ENCODE results near the gene ELOVL3.

ELOVL3 gene

GRCh38 chr10:102254426-102254825 lies 28.3 kb downstream of the ELOVL3 start:
- DNase-seq (ENCODE audit: low spot score) = no peak

GRCh38 chr10:102255404-102255803 lies 29.3 kb downstream of the ELOVL3 start:
- no peak for DNase-seq (ENCODE audit: low spot score)

GRCh38 chr10:102261196-102261595 lies 35.1 kb downstream of the ELOVL3 start:
- no peak for DNase-seq (ENCODE audit: low spot score)

DNA sequence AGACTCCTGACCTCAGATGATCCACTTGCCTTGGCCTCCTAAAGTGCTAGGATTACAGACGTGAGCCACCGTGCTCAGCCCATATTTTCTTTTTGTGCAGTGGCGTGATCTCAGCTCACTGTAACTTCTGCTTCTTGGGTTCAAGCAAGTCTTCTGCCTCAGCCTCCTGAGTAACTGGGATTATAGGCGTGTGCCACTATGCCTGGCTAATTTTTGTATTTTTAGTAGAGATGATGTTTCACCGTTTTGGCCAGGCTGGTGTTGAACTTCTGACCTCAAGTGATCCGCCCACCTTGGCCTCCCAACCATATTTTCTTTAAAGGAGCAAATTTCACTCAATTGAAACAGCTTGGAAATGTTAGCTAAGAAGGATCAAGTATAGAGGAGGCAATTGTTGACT lies 35.7 kb downstream of the ELOVL3 start:
- no peak for DNase-seq (ENCODE audit: low spot score)

GRCh38 chr10:102262744-102263370 lies 36.8 kb downstream of the ELOVL3 start:
- no peak for DNase-seq (ENCODE audit: low spot score)

DNA sequence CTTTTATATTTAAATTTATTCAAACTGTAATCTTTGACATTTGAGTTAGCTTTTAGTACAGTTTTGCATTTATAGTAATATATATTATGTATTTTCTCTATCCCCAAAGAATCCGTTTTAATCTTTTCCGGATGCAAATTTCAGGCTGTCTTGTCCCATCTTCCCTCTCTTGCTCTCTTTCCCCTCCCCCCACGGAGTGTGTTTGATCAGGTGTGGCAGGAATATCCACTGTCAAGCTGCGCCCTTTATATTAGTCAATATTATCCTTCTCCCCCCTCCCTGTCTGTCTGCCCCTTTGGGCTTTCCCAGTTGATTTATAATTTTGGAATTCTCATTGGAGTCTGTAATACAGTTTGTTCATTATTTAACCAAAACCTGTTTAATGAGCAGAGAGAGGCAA lies 38.3 kb downstream of the ELOVL3 start:
- no peak for DNase-seq (ENCODE audit: low spot score)

GRCh38 chr10:102266670-102267069 lies 40.6 kb downstream of the ELOVL3 start:
- no peak for DNase-seq (ENCODE audit: low spot score)

- DNase-seq (ENCODE audit: low spot score) = no peak
Observed at GRCh38 chr10:102267748-102268147, 41.6 kb downstream of the ELOVL3 start.

DNA sequence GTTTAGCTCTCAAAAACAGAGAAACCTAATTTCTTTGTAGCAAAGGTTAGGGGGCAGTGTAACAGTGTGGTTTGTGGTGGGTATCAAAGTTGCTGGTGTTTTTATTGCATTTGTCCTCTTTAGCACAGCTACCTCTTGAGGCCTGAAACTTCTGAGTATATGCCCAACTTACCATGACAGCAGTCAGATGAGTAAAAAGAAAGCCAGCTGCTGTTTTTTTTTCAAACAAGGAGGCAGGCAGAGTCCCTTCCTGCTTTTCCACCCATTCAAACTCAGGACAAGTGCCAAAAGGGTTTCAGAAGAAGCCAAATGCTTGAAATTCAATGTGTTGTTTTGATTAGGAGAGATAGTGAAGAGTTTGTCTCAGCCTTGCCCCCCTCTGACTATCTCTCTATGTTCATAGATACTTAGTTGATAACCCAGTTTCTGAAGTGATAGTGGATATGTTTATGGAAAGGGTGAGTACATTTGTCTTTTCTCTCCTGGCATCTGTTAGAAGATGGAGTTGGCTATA lies 42.3 kb downstream of the ELOVL3 start:
- no peak for DNase-seq (ENCODE audit: low spot score)

GRCh38 chr10:102269017-102269416 lies 42.9 kb downstream of the ELOVL3 start:
- no peak for DNase-seq (ENCODE audit: low spot score)

- no peak for DNase-seq (ENCODE audit: low spot score)
Observed at GRCh38 chr10:102274062-102274461, 48.0 kb downstream of the ELOVL3 start.

DNA sequence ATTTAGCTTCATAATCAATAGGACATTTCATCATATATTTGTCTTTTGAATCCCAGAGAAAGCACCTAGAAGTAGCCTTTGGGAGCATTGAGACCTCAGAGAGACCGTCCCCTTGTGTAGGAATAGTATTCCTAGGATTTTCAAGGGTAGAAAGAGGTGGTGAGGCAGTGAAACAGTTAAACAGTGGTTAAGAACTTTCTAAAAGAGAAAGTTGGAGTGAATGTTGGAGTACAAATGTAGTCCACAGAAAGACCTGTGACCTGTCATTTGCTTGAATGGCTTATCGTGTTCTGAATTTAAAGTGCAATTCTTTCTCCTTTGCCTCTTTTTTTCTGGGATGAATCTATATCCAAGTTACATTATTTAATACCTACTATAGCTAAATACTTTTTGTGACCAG lies 49.2 kb downstream of the ELOVL3 start:
- no peak for DNase-seq (ENCODE audit: low spot score)

- no peak for DNase-seq (ENCODE audit: low spot score)
Observed at GRCh38 chr10:102279104-102279503, 53.0 kb downstream of the ELOVL3 start.
